H1 (cell line): ENCODE data around the gene GSG1L2. TPM values are rescaled to one million over a fixed set of nuclear protein-coding genes. Genes with fewer than 3 reads are reported as not detected.

ENCODE experiments used
- CTCF ChIA-PET: fragments of 300-600 bp; sonication (Branson Sonifier 250); formaldehyde crosslinking; loops from one replicate; lab custom pipeline; 2021; ENCODE audit not compliant: partially characterized antibody; lab: Charles Lee
- POLR2A ChIA-PET: fragments of 300-600 bp; sonication (Branson Sonifier 250); formaldehyde crosslinking; loops from one replicate; lab custom pipeline; 2021; ENCODE audit warnings: inconsistent platforms; ENCODE audit not compliant: partially characterized antibody; lab: Charles Lee
- DNase-seq, 2 experiments: peaks; one replicate each; pipeline versions ENCODE4 v3.0.0 to v3.0.0-alpha.2; 2010 to 2022; ENCODE audit warnings: low spot score in 2 of 2, low read depth in 1 of 2, mixed read lengths in 1 of 2
- FAIRE-seq: peaks from 2 replicates; lab custom pipeline; 2011; peaks lifted over from hg19 to GRCh38; lab: Jason Lieb, UNC
- H2AFZ ChIP-seq: 2 replicates; pipeline ENCODE4 v1.8.1; 2012; ENCODE audit warnings: low read length, inconsistent platforms
- H2AK5ac ChIP-seq: 2 replicates; pipeline ENCODE4 v1.6.1; 2013; ENCODE audit warnings: low read depth, low read length
- H2BK120ac ChIP-seq: replicated peaks from 2 replicates; pipeline ENCODE3; 2013; ENCODE audit warnings: low read depth, low read length, inconsistent platforms
- H2BK12ac ChIP-seq: 2 replicates; pipeline ENCODE4 v1.6.1; 2013; ENCODE audit warnings: low read depth, low read length
- H2BK15ac ChIP-seq: 2 replicates; pipeline ENCODE4 v1.6.1; 2013; ENCODE audit warnings: low read length
- H2BK20ac ChIP-seq: 2 replicates; pipeline ENCODE4 v1.6.1; 2013; ENCODE audit warnings: low read length
- H2BK5ac ChIP-seq: 2 replicates; pipeline ENCODE4 v1.6.1; 2013; ENCODE audit warnings: low read depth, low read length
- H3K14ac ChIP-seq: 2 replicates; pipeline ENCODE4 v1.6.1; 2013; ENCODE audit warnings: inconsistent platforms; ENCODE audit not compliant: insufficient read length
- H3K18ac ChIP-seq: 2 replicates; pipeline ENCODE4 v1.6.1; 2013; ENCODE audit warnings: low read length; ENCODE audit errors: extremely low read depth
- H3K23ac ChIP-seq: 2 replicates; pipeline ENCODE4 v1.6.1; 2013; ENCODE audit warnings: inconsistent platforms; ENCODE audit not compliant: insufficient read length
- H3K23me2 ChIP-seq: 2 replicates; pipeline ENCODE4 v1.6.1; 2013; ENCODE audit warnings: low read depth, low read length
- H3K27ac ChIP-seq: 2 replicates; pipeline ENCODE4 v1.6.1; 2011; ENCODE audit warnings: low read depth, low read length, inconsistent platforms
- H3K27me3 ChIP-seq, 4 experiments: replicated peaks in 1 of 4; 1 replicate in 1 of 4; 2 replicates in 3 of 4; pipeline versions ENCODE4 v1.6.1 to v1.8.1; 2011 to 2013; ENCODE audit warnings: low read length in 3 of 4, mild to moderate bottlenecking in 3 of 4, inconsistent platforms in 2 of 4, mixed read lengths in 2 of 4, moderate library complexity in 1 of 4; ENCODE audit not compliant: control insufficient read depth in 3 of 4, insufficient read depth in 3 of 4; ENCODE audit errors: extremely low read depth in 1 of 4
- H3K36me3 ChIP-seq, 4 experiments: 2 replicates each; pipeline versions ENCODE4 v1.6.1 to v1.8.1; 2011 to 2013; ENCODE audit warnings: mild to moderate bottlenecking in 4 of 4, low read length in 3 of 4, moderate library complexity in 2 of 4, control low read depth in 1 of 4, inconsistent platforms in 1 of 4; ENCODE audit not compliant: insufficient read depth in 4 of 4, control insufficient read depth in 2 of 4
- H3K4ac ChIP-seq: replicated peaks from 2 replicates; pipeline ENCODE3; 2013; ENCODE audit warnings: low read length, low read depth, mixed read lengths, inconsistent platforms; ENCODE audit not compliant: insufficient read length
- H3K4me1 ChIP-seq, 4 experiments: replicated peaks in 1 of 4; 1 replicate in 1 of 4; 2 replicates in 3 of 4; pipeline versions ENCODE4 v1.6.1 to v1.8.1; 2011 to 2013; ENCODE audit warnings: low read length in 3 of 4, inconsistent platforms in 2 of 4, mixed read lengths in 1 of 4; ENCODE audit not compliant: insufficient read depth in 4 of 4, control insufficient read depth in 3 of 4
- H3K4me2 ChIP-seq, 2 experiments: 2 replicates each; pipeline versions ENCODE4 v1.6.1 to v1.8.1; 2011 to 2013; ENCODE audit warnings: low read depth in 2 of 2, low read length in 2 of 2, control low read depth in 1 of 2, inconsistent platforms in 1 of 2, mild to moderate bottlenecking in 1 of 2; ENCODE audit not compliant: insufficient read depth in 1 of 2
- H3K4me3 ChIP-seq, 4 experiments: fragments of 200-600, 300-600 bp in 1 of 4; sonication (generic), shearing (Covaris generic), sonication (Bioruptor Twin) in 1 of 4; 2 replicates each; pipeline versions ENCODE4 v1.5.1 to v1.8.1; 2011 to 2016; ENCODE audit warnings: low read length in 4 of 4, low read depth in 3 of 4, control low read depth in 2 of 4, inconsistent platforms in 2 of 4, mild to moderate bottlenecking in 2 of 4, mixed read lengths in 1 of 4, moderate library complexity in 1 of 4; ENCODE audit not compliant: insufficient read depth in 2 of 4; ENCODE audit errors: extremely low read depth in 1 of 4
- H3K56ac ChIP-seq: replicated peaks from 2 replicates; pipeline ENCODE3; 2013; ENCODE audit warnings: low read depth, mild to moderate bottlenecking, mixed read lengths, low read length, inconsistent platforms; ENCODE audit not compliant: insufficient read length
- H3K79me1 ChIP-seq: 2 replicates; pipeline ENCODE4 v1.6.1; 2013; ENCODE audit warnings: low read depth, low read length, control low read depth
- H3K79me2 ChIP-seq, 2 experiments: 2 replicates each; pipeline versions ENCODE4 v1.6.1 to v1.8.1; 2012 to 2013; ENCODE audit warnings: low read length in 2 of 2, mild to moderate bottlenecking in 2 of 2, inconsistent platforms in 1 of 2; ENCODE audit not compliant: insufficient read depth in 2 of 2, control insufficient read depth in 1 of 2
- H3K9ac ChIP-seq, 4 experiments: replicated peaks in 1 of 4; 1 replicate in 1 of 4; 2 replicates in 3 of 4; pipeline versions ENCODE4 v1.6.1 to v1.8.1; 2011 to 2013; ENCODE audit warnings: low read depth in 3 of 4, low read length in 3 of 4, control low read depth in 2 of 4, mild to moderate bottlenecking in 2 of 4, moderate library complexity in 2 of 4, inconsistent platforms in 1 of 4; ENCODE audit errors: extremely low read depth in 1 of 4
- H3K9me3 ChIP-seq, 2 experiments: 2 replicates each; pipeline versions ENCODE4 v1.6.1 to v1.8.1; 2012 to 2013; ENCODE audit warnings: mild to moderate bottlenecking in 2 of 2, moderate library complexity in 2 of 2, control low read depth in 1 of 2, inconsistent platforms in 1 of 2, low read depth in 1 of 2, low read length in 1 of 2, mixed read lengths in 1 of 2; ENCODE audit not compliant: insufficient read depth in 2 of 2
- H4K20me1 ChIP-seq, 2 experiments: replicated peaks in 1 of 2; 2 replicates each; pipeline versions ENCODE3 to v1.8.1; 2011 to 2013; ENCODE audit warnings: inconsistent platforms in 2 of 2, low read length in 2 of 2, mild to moderate bottlenecking in 1 of 2; ENCODE audit not compliant: insufficient read depth in 2 of 2, control insufficient read depth in 1 of 2
- H4K5ac ChIP-seq: 2 replicates; pipeline ENCODE4 v1.6.1; 2013; ENCODE audit warnings: low read length, low read depth, mixed read lengths, inconsistent platforms; ENCODE audit not compliant: insufficient read length
- H4K8ac ChIP-seq: 2 replicates; pipeline ENCODE4 v1.8.0; 2013; ENCODE audit warnings: mild to moderate bottlenecking, moderate library complexity, low read length, inconsistent platforms; ENCODE audit not compliant: insufficient read depth; ENCODE audit errors: extremely low read depth
- H4K91ac ChIP-seq: replicated peaks from 2 replicates; pipeline ENCODE3; 2013; ENCODE audit warnings: low read length, mixed read lengths, inconsistent platforms; ENCODE audit not compliant: insufficient read length
- RAD21 ChIP-seq, 2 experiments: IDR thresholded peaks in 1 of 2; conservative IDR thresholded peaks in 1 of 2; 2 replicates each; pipeline ENCODE4 v1.6.1; 2011; ENCODE audit warnings: low read depth in 2 of 2, low read length in 2 of 2, improper control_type of control experiment in 1 of 2, inconsistent platforms in 1 of 2, mild to moderate bottlenecking in 1 of 2, moderate library complexity in 1 of 2
- SIRT6 ChIP-seq: IDR thresholded peaks from one replicate; pipeline ENCODE4 v1.7.1; 2012; ENCODE audit warnings: low read length, inconsistent platforms
- SIX5 ChIP-seq: IDR thresholded peaks from 2 replicates; pipeline ENCODE4 v1.6.1; 2011; ENCODE audit warnings: mild to moderate bottlenecking, low read depth, low read length
- YY1 ChIP-seq: IDR thresholded peaks from 2 replicates; pipeline ENCODE4 v1.6.1; 2011; ENCODE audit warnings: low read depth, mild to moderate bottlenecking, low read length
- WGBS, 2 experiments: shearing (Covaris generic) in 1 of 2; methylation state at CpG; one replicate each; pipeline versions ENCODE4 v1.1.6 to v1.1.7; 2013 to 2015; ENCODE audit warnings: low lambda C conversion rate in 2 of 2, mixed read lengths in 2 of 2, inconsistent platforms in 1 of 2, low coverage in 1 of 2, missing lambda C conversion rate in 1 of 2; ENCODE audit not compliant: insufficient replicate concordance in 2 of 2, insufficient coverage in 1 of 2, insufficient read length in 1 of 2; ENCODE audit errors: extremely low coverage in 1 of 2, missing lambda C conversion rate in 1 of 2; 5-methylcytosine and 5-hydroxymethylcytosine counted together
- polyA plus RNA-seq, 7 experiments: library from polyadenylated mRNA; depleted of rRNA in 3 of 7; stranded (reverse) in 5 of 7; unstranded in 2 of 7; fragments of >200 nt in 5 of 7; fragments of 200-250 nt in 2 of 7; gene quantifications; 1 replicate in 5 of 7; 2 replicates in 1 of 7; 4 replicates in 1 of 7; pipeline versions ENCODE4 v1.2.1 to v1.2.3, GENCODE V29; 2011 to 2013; ENCODE audit warnings: missing spikeins in 2 of 7, mixed read lengths in 2 of 7
- total RNA-seq: library from RNA; stranded (reverse); fragmentation: NEBNext Ultra II Directional; extraction: Animal tissue kit (Norgen Biotek cat#: 25700); gene quantifications from 2 replicates; pipeline ENCODE4 v1.2.1, GENCODE V29; 2021
- TF ChIP-seq, protein P1 (sequence below), 3 experiments: IDR thresholded peaks; 1 replicate in 2 of 3; 2 replicates in 1 of 3; pipeline versions ENCODE4 v1.5.1 to v1.6.1; 2011; ENCODE audit warnings: low read length in 3 of 3, mild to moderate bottlenecking in 3 of 3, inconsistent platforms in 2 of 3, low read depth in 1 of 3, moderate library complexity in 1 of 3; ENCODE audit not compliant: insufficient read depth in 1 of 3; ENCODE audit errors: control extremely low read depth in 1 of 3

The GSG1L2 gene
- total and polyA plus RNA-seq, 2 of the 8 experiments (the other 6 are each of a cell fraction or from before 2014, with no cell fraction given) = not detected

DNA sequence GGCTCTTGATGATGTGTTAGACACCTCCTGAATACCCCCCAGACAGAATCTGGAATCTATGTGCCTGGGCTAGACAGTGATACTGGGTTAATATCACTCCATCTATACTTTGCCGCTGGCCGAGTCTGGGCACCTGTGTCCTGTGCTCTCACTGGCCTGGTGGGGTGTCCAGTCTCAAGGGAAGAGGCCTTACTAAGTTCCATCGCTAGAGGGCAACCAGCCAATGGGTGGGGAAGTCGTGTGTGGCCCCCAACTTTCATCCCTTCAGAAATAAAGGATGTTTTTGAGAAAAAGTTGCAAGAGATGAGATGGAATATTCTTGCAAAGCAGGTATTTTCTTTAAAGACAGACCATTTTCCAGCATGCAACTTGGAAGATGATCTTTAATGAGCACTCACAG lies 2.2 kb upstream of the GSG1L2 start:
- Histone ChIP-seq H3K79me2 (no peaks in the 10 kb centered on the region), H4K91ac (no peak overlapping the region), H2AFZ (no peak overlapping the region), H3K23ac (no peak overlapping the region), H2AK5ac (no peak overlapping the region), H2BK120ac (no peak overlapping the region), H4K20me1 (no peaks in the 10 kb centered on the region), H3K9me3 (no peaks in the 10 kb centered on the region), H3K9ac (no peak overlapping the region), H2BK20ac (no peak overlapping the region), H2BK15ac (no peak overlapping the region), H3K4me2 (no peak overlapping the region), H3K23me2 (peaks cover 2% of the 10 kb centered on the region; the same call in 1 of the 2 replicates), H4K8ac (no peak overlapping the region), H3K56ac (no peak overlapping the region), H3K14ac (no peak overlapping the region), H3K18ac (no peak overlapping the region), H4K5ac (no peak overlapping the region), H3K4ac (no peak overlapping the region), H3K36me3 (no peaks in the 10 kb centered on the region), H2BK12ac (no peak overlapping the region), H3K4me3 (no peak overlapping the region), H3K4me1 (peaks cover 0 to 2% (median 0%) of the 10 kb centered on the region in 4 experiments; a peak in 1 of 7 replicates), H3K79me1 (no peaks in the 10 kb centered on the region), H3K27ac (no peak overlapping the region), H3K27me3 (no peaks in the 10 kb centered on the region), H2BK5ac (no peak overlapping the region)
- TF ChIP-seq RAD21 (IDR thresholded peaks at IDR 0.05 in 1 of 2, conservative IDR thresholded peaks at IDR 0.05 in 1 of 2; ENCODE audit: low read depth in 2 of 2, low read length in 2 of 2) (peak; percentile 22 to 28; a peak in 1 of 4 replicates), SIX5 (no peak), SIRT6 (no peak), YY1 (no peak)
- TF ChIP-seq, protein P1, sequence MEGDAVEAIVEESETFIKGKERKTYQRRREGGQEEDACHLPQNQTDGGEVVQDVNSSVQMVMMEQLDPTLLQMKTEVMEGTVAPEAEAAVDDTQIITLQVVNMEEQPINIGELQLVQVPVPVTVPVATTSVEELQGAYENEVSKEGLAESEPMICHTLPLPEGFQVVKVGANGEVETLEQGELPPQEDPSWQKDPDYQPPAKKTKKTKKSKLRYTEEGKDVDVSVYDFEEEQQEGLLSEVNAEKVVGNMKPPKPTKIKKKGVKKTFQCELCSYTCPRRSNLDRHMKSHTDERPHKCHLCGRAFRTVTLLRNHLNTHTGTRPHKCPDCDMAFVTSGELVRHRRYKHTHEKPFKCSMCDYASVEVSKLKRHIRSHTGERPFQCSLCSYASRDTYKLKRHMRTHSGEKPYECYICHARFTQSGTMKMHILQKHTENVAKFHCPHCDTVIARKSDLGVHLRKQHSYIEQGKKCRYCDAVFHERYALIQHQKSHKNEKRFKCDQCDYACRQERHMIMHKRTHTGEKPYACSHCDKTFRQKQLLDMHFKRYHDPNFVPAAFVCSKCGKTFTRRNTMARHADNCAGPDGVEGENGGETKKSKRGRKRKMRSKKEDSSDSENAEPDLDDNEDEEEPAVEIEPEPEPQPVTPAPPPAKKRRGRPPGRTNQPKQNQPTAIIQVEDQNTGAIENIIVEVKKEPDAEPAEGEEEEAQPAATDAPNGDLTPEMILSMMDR (IDR thresholded peaks at IDR 0.05; ENCODE audit: control extremely low read depth in 1 of 3, insufficient read depth in 1 of 3, low read depth in 1 of 3, low read length in 3 of 3) = peak; percentile 31 to 47 (median 35); a peak in 3 of 4 replicates
- DNase-seq (no peak), FAIRE-seq (no peak)
- POLR2A ChIA-PET = no interaction called here
- CTCF ChIA-PET = interaction anchor here (1.2 to 1.3 kb wide), 2 partner anchors 14 to 18 kb away, joined by 3 to 8 read pairs; no protein-coding TSS in a partner anchor
- 58% methylated on average over 4 of the region's 4 CpGs; no CpG with 5 or more reads in 1 of the 2 experiments for WGBS, 2 experiments
